HepG2 (cell line): ENCODE results near the gene MAN2B2. TPM values are rescaled to one million over a fixed set of nuclear protein-coding genes. Genes with fewer than 3 reads are reported as not detected.

Experiments used
- ATAC-seq: fragments of 200-7000 bp; cut with Tn5 transposase; 3 replicates; pipeline ENCODE4 v1.9.1; 2020; ENCODE audit warnings: mild to moderate bottlenecking, moderate library complexity
- BruUV-seq: library from RNA; stranded (reverse); fragments of 400-500 nt; replicated peaks from 2 replicates; lab custom pipeline; 2021; lab: Mats Ljungman, UMichigan
- CTCF ChIA-PET: fragments of 300-600 bp; formaldehyde crosslinking; extraction: SDS; loops from one replicate; lab custom pipeline; 2021; ENCODE audit warnings: low total read pairs, inconsistent platforms, low intra/inter-chr PET ratio; lab: Yijun Ruan, JAX
- POLR2A ChIA-PET: fragments of 350-600 bp; sonication (Branson Sonifier 250); formaldehyde crosslinking; loops from one replicate; lab custom pipeline; 2020; ENCODE audit warnings: antibody characterized with exemption, inconsistent platforms; lab: Yijun Ruan, JAX
- DNase-seq: peaks from one replicate; pipeline ENCODE4 v3.0.0-alpha.2; 2015; ENCODE audit warnings: low spot score
- FAIRE-seq: peaks from 3 replicates; lab custom pipeline; 2011; peaks lifted over from hg19 to GRCh38; lab: Jason Lieb, UNC
- H2AFZ ChIP-seq: one replicate; pipeline ENCODE4 v1.6.1; 2011; ENCODE audit warnings: low read length, inconsistent platforms
- H3K27ac ChIP-seq: fragments of 300-600 bp; 3 replicates; pipeline ENCODE4 v1.8.0; 2011; ENCODE audit warnings: mixed run types, mild to moderate bottlenecking, mixed read lengths, low read length, inconsistent platforms; ENCODE audit not compliant: insufficient read depth; ENCODE audit errors: extremely low read length
- H3K27me3 ChIP-seq, 2 experiments: fragments of 200-600 bp in 1 of 2; 2 replicates in 1 of 2; 3 replicates in 1 of 2; pipeline versions ENCODE4 v1.6.0 to v1.8.0; 2011; ENCODE audit warnings: low read length in 2 of 2, mild to moderate bottlenecking in 2 of 2, moderate library complexity in 2 of 2, inconsistent platforms in 1 of 2; ENCODE audit not compliant: insufficient read depth in 2 of 2, control insufficient read depth in 1 of 2
- H3K36me3 ChIP-seq, 2 experiments: fragments of 200-600 bp in 1 of 2; replicated peaks in 1 of 2; 2 replicates in 1 of 2; 3 replicates in 1 of 2; pipeline versions ENCODE4 v1.5.1 to v1.8.0; 2011; ENCODE audit warnings: low read length in 2 of 2, inconsistent platforms in 1 of 2; ENCODE audit not compliant: insufficient read depth in 2 of 2, control insufficient read depth in 1 of 2
- H3K4me1 ChIP-seq: 2 replicates; pipeline ENCODE4 v1.5.1; 2012; ENCODE audit warnings: low read length, inconsistent platforms; ENCODE audit not compliant: insufficient read depth
- H3K4me2 ChIP-seq: 2 replicates; pipeline ENCODE4 v1.6.0; 2011; ENCODE audit warnings: low read depth, low read length, inconsistent platforms
- H3K4me3 ChIP-seq, 3 experiments: fragments of 200-600 bp in 1 of 3; sonication (generic), shearing (Covaris generic) in 1 of 3; replicated peaks in 1 of 3; 2 replicates each; pipeline ENCODE4 v1.5.1; 2011 to 2016; ENCODE audit warnings: low read length in 3 of 3, inconsistent platforms in 2 of 3, low read depth in 2 of 3, mild to moderate bottlenecking in 2 of 3, control low read depth in 1 of 3, mixed read lengths in 1 of 3; ENCODE audit not compliant: insufficient read depth in 1 of 3
- H3K79me2 ChIP-seq: one replicate; pipeline ENCODE4 v1.6.1; 2011; ENCODE audit warnings: low read length, inconsistent platforms; ENCODE audit not compliant: insufficient read depth
- H3K9ac ChIP-seq: 2 replicates; pipeline ENCODE4 v1.6.0; 2011; ENCODE audit warnings: mild to moderate bottlenecking, low read depth, low read length, inconsistent platforms; ENCODE audit not compliant: insufficient read depth
- H3K9me3 ChIP-seq: 2 replicates; pipeline ENCODE4 v1.5.1; 2012; ENCODE audit warnings: mild to moderate bottlenecking, low read length
- H4K20me1 ChIP-seq: 2 replicates; pipeline ENCODE4 v1.6.0; 2011; ENCODE audit warnings: inconsistent platforms, mild to moderate bottlenecking, low read length, moderate library complexity; ENCODE audit not compliant: insufficient read depth
- BCLAF1 ChIP-seq: fragments of 450-650 bp; IDR thresholded peaks from 2 replicates; pipeline ENCODE4 v1.6.1; 2017; ENCODE audit warnings: mild to moderate bottlenecking
- FOXJ3 ChIP-seq: sonication (generic); formaldehyde crosslinking; IDR thresholded peaks from 2 replicates; pipeline ENCODE4 v1.4.0; 2020; ENCODE audit warnings: missing genetic modification reagents, mild to moderate bottlenecking, borderline replicate concordance
- GFI1 ChIP-seq: sonication (generic); formaldehyde crosslinking; IDR thresholded peaks from 2 replicates; pipeline ENCODE4 v1.5.0; 2020; ENCODE audit warnings: missing genetic modification reagents, mild to moderate bottlenecking, borderline replicate concordance
- MYC ChIP-seq: sonication (generic); formaldehyde crosslinking; IDR thresholded peaks from 2 replicates; pipeline ENCODE4 v1.9.0; 2021; ENCODE audit warnings: missing genetic modification reagents, borderline replicate concordance
- TOE1 ChIP-seq: sonication (generic); formaldehyde crosslinking; IDR thresholded peaks from 2 replicates; pipeline ENCODE4 v1.4.0; 2020; ENCODE audit warnings: mild to moderate bottlenecking, missing genetic modification reagents
- ZNF160 ChIP-seq: sonication (generic); formaldehyde crosslinking; IDR thresholded peaks from 2 replicates; pipeline ENCODE4 v1.8.0; 2022; ENCODE audit warnings: mild to moderate bottlenecking, inconsistent platforms, missing genetic modification reagents
- WGBS: methylation state at CpG from one replicate; pipeline ENCODE4 v1.1.6; 2017; ENCODE audit warnings: low lambda C conversion rate; 5-methylcytosine and 5-hydroxymethylcytosine counted together
- in situ Hi-C: cut with HindIII; loops from 2 replicates; pipeline ENCODE4 v1.10.0; 2017; ENCODE audit warnings: low pct_unique_long_range_greater_than_20kb; ENCODE audit not compliant: extremely low pct_ligation_motif_present
- intact Hi-C: fragments of 100-400 bp; cut with micrococcal nuclease; formaldehyde crosslinking; loops from one replicate; pipeline ENCODE4 v1.10.0; 2022; ENCODE audit not compliant: unreplicated experiment
- polyA plus RNA-seq, 8 experiments: library from polyadenylated mRNA; depleted of rRNA in 3 of 8; stranded (reverse) in 7 of 8; unstranded in 1 of 8; fragments of >200 nt; fragmentation: Illumina TruSeq in 4 of 8; extraction: Trizol in 4 of 8; gene quantifications; 2 replicates each; pipeline versions ENCODE4 v1.2.1 to v1.2.3, GENCODE V29; 2011 to 2016; ENCODE audit warnings: low read depth in 4 of 8, missing spikeins in 1 of 8, mixed read lengths in 1 of 8; ENCODE audit not compliant: insufficient read depth in 1 of 8
- total RNA-seq, 5 experiments: library from RNA; depleted of rRNA; stranded (reverse); fragments of >200 nt; fragmentation: Illumina TruSeq; extraction: Trizol; gene quantifications; 2 replicates each; pipeline ENCODE4 v1.2.3, GENCODE V29; 2016; ENCODE audit warnings: low read depth in 1 of 5
- TF ChIP-seq, protein P1 (sequence below): IDR thresholded peaks from 2 replicates; pipeline ENCODE4 v1.6.1; 2016; ENCODE audit warnings: missing compliant biosample characterization, missing genetic modification reagents, borderline replicate concordance
- TF ChIP-seq, protein P2 (sequence below): sonication (generic); formaldehyde crosslinking; conservative IDR thresholded peaks from 2 replicates; pipeline ENCODE4 v1.5.0; 2020; ENCODE audit warnings: missing genetic modification reagents
- TF ChIP-seq, protein P3 (sequence below): sonication (generic); formaldehyde crosslinking; IDR thresholded peaks from 2 replicates; pipeline ENCODE4 v1.4.0; 2020; ENCODE audit warnings: missing genetic modification reagents, borderline replicate concordance
- TF ChIP-seq, protein P4 (sequence below): sonication (generic); formaldehyde crosslinking; IDR thresholded peaks from 2 replicates; pipeline ENCODE4 v1.8.1; 2023; ENCODE audit warnings: mild to moderate bottlenecking, missing genetic modification reagents, borderline replicate concordance
- TF ChIP-seq, protein P5 (sequence below): sonication (generic); formaldehyde crosslinking; IDR thresholded peaks from 2 replicates; pipeline ENCODE4 v1.9.0; 2022; ENCODE audit warnings: missing genetic modification reagents, mild to moderate bottlenecking, borderline replicate concordance

The MAN2B2 gene
- total and polyA plus RNA-seq, 2 of the 13 experiments (the other 11 are each of a cell fraction or from before 2014, with no cell fraction given) = 4.8 to 5.4 TPM

GRCh38 chr4:6657242-6658208, 82.5 kb downstream of the MAN2B2 start:
- FAIRE-seq = no peak
- TF ChIP-seq FOXJ3 (CRISPR knock-in tag) (no peak), BCLAF1 (no peak), ZNF160 (no peak), TOE1 (no peak), GFI1 (CRISPR knock-in tag) (no peak), MYC (CRISPR knock-in tag) (no peak)
- TF ChIP-seq, protein P1, sequence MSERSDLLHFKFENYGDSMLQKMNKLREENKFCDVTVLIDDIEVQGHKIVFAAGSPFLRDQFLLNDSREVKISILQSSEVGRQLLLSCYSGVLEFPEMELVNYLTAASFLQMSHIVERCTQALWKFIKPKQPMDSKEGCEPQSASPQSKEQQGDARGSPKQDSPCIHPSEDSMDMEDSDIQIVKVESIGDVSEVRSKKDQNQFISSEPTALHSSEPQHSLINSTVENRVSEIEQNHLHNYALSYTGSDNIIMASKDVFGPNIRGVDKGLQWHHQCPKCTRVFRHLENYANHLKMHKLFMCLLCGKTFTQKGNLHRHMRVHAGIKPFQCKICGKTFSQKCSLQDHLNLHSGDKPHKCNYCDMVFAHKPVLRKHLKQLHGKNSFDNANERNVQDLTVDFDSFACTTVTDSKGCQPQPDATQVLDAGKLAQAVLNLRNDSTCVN (CRISPR knock-in tag) = no peak
- TF ChIP-seq, protein P2, sequence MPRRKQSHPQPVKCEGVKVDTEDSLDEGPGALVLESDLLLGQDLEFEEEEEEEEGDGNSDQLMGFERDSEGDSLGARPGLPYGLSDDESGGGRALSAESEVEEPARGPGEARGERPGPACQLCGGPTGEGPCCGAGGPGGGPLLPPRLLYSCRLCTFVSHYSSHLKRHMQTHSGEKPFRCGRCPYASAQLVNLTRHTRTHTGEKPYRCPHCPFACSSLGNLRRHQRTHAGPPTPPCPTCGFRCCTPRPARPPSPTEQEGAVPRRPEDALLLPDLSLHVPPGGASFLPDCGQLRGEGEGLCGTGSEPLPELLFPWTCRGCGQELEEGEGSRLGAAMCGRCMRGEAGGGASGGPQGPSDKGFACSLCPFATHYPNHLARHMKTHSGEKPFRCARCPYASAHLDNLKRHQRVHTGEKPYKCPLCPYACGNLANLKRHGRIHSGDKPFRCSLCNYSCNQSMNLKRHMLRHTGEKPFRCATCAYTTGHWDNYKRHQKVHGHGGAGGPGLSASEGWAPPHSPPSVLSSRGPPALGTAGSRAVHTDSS (CRISPR knock-in tag) = no peak
- TF ChIP-seq, protein P3, sequence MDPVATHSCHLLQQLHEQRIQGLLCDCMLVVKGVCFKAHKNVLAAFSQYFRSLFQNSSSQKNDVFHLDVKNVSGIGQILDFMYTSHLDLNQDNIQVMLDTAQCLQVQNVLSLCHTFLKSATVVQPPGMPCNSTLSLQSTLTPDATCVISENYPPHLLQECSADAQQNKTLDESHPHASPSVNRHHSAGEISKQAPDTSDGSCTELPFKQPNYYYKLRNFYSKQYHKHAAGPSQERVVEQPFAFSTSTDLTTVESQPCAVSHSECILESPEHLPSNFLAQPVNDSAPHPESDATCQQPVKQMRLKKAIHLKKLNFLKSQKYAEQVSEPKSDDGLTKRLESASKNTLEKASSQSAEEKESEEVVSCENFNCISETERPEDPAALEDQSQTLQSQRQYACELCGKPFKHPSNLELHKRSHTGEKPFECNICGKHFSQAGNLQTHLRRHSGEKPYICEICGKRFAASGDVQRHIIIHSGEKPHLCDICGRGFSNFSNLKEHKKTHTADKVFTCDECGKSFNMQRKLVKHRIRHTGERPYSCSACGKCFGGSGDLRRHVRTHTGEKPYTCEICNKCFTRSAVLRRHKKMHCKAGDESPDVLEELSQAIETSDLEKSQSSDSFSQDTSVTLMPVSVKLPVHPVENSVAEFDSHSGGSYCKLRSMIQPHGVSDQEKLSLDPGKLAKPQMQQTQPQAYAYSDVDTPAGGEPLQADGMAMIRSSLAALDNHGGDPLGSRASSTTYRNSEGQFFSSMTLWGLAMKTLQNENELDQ (CRISPR knock-in tag) = no peak
- TF ChIP-seq, protein P4, sequence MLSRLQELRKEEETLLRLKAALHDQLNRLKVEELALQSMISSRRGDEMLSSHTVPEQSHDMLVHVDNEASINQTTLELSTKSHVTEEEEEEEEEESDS (CRISPR knock-in tag) = no peak
- TF ChIP-seq, protein P5, sequence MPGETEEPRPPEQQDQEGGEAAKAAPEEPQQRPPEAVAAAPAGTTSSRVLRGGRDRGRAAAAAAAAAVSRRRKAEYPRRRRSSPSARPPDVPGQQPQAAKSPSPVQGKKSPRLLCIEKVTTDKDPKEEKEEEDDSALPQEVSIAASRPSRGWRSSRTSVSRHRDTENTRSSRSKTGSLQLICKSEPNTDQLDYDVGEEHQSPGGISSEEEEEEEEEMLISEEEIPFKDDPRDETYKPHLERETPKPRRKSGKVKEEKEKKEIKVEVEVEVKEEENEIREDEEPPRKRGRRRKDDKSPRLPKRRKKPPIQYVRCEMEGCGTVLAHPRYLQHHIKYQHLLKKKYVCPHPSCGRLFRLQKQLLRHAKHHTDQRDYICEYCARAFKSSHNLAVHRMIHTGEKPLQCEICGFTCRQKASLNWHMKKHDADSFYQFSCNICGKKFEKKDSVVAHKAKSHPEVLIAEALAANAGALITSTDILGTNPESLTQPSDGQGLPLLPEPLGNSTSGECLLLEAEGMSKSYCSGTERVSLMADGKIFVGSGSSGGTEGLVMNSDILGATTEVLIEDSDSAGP (CRISPR knock-in tag) = no peak

More at GRCh38 chr4:6657242-6658208, 82.5 kb downstream of the MAN2B2 start:
- H3K4me1 ChIP-seq = no peaks in the 10 kb centered on the region
- no peak for ATAC-seq
- no peak for DNase-seq
- H2AFZ ChIP-seq = no peak overlapping the region
- no peaks in the 10 kb centered on the region for H3K79me2 ChIP-seq
- H3K27ac ChIP-seq = no peak overlapping the region
- H3K4me2 ChIP-seq = no peak overlapping the region
- H4K20me1 ChIP-seq = no peaks in the 10 kb centered on the region
- ChIA-PET POLR2A (interaction anchor here (1.2 kb wide), 1 partner anchor 15 kb away, joined by 3 read pairs; no protein-coding TSS in a partner anchor), CTCF (no interaction called here)
- H3K27me3 ChIP-seq = no peaks in the 10 kb centered on the region
- no peak overlapping the region for H3K9ac ChIP-seq
- no peaks in the 10 kb centered on the region for H3K36me3 ChIP-seq
- in situ Hi-C loops = no loop called here
- no peak overlapping the region for H3K4me3 ChIP-seq
- intact Hi-C loops = no loop called here
- BruUV-seq = no TSS peak
- 73% methylated on average over 65 of the region's 65 CpGs for WGBS
- H3K9me3 ChIP-seq = no peaks in the 10 kb centered on the region
